Psoas muscle (tissue), 8 donors: ENCODE measurements around the gene VMP1. TPM values are rescaled to one million over a fixed set of nuclear protein-coding genes. Genes with fewer than 3 reads are reported as not detected.
"Not testable (repeated sequence)": the region's sequence is repeated elsewhere in the genome, so short reads cannot be mapped to it uniquely, and the experiment has no call there.

Source experiments
- ATAC-seq, 4 donors: fragments of 200-7000 bp; cut with Tn5 transposase; one replicate each; pipeline ENCODE4 v1.9.1; 2020; ENCODE audit warnings: moderate library complexity in 3 of 4, mild to moderate bottlenecking in 2 of 4
- DNase-seq, 2 donors: peaks; one replicate each; pipeline ENCODE4 v3.0.0-alpha.2; 2020
- H3K27ac ChIP-seq: fragments of 200-600 bp; one replicate; pipeline ENCODE4 v1.8.0; 2022
- H3K27me3 ChIP-seq, 3 donors: fragments of 200-600 bp in 1 of 3; one replicate each; pipeline versions ENCODE4 v1.6.1 to v1.8.0; 2013 to 2022; ENCODE audit warnings: low read length in 2 of 3, mild to moderate bottlenecking in 2 of 3, moderate library complexity in 1 of 3; ENCODE audit not compliant: insufficient read depth in 3 of 3
- H3K36me3 ChIP-seq, 2 donors: fragments of 200-600 bp in 1 of 2; one replicate each; pipeline versions ENCODE4 v1.6.1 to v1.8.0; 2013 to 2022; ENCODE audit warnings: low read depth in 1 of 2, mild to moderate bottlenecking in 1 of 2, moderate library complexity in 1 of 2; ENCODE audit not compliant: insufficient read depth in 1 of 2
- H3K4me1 ChIP-seq: fragments of 200-600 bp; one replicate; pipeline ENCODE4 v1.8.0; 2022
- H3K4me3 ChIP-seq: fragments of 200-600 bp; one replicate; pipeline ENCODE4 v1.8.0; 2022; ENCODE audit warnings: mild to moderate bottlenecking
- H3K9me3 ChIP-seq: fragments of 200-600 bp; one replicate; pipeline ENCODE4 v1.8.0; 2022
- CTCF ChIP-seq: fragments of 200-600 bp; IDR thresholded peaks from one replicate; pipeline ENCODE4 v1.8.0; 2022; ENCODE audit warnings: antibody characterized with exemption
- WGBS, 3 donors: extraction: QIAGEN DNeasy Blood & Tissue Kit; methylation state at CpG; one replicate each; pipeline versions ENCODE4 v1.1.6 to v1.1.7; 2013; 5-methylcytosine and 5-hydroxymethylcytosine counted together
- intact Hi-C, 2 donors: fragments of 100-400 bp; cut with DNase I; formaldehyde crosslinking; loops; one replicate each; pipeline versions ENCODE4 v1.11.0 to v1.14.2; 2022
- polyA plus RNA-seq, 3 donors: library from polyadenylated mRNA; stranded (reverse); fragments of 200-250 nt; gene quantifications; one replicate each; pipeline ENCODE4 v1.2.3, GENCODE V29; 2013
- total RNA-seq, 4 donors: library from RNA; stranded (reverse); fragmentation: NEBNext Ultra II Directional in 2 of 4; extraction: Animal tissue kit (Norgen Biotek cat#: 25700) in 2 of 4; gene quantifications; one replicate each; pipeline versions ENCODE4 v1.2.1 to v1.2.4, GENCODE V29; 2021 to 2023
- donor health status: healthy with polysubstance abuse.
- donor health status: DM: no; HTN: no; CAD: no; lungs with moderate emphysema.
- donor health status: Bipolar disorder and iron deficiency.
- donor health status: healthy.
- donor health status: DM: yes; HTN: yes; CAD: no.
- donor health status: DM: no; HTN: no; CAD: no.
- donor health status: DM: no; HTN: no; CAD: no.
- donor health status: DM: yes; HTN: yes; CAD: no.

The VMP1 gene
- total and polyA plus RNA-seq, 7 donors: 31.3 to 115 (median 60.5) TPM

DNA sequence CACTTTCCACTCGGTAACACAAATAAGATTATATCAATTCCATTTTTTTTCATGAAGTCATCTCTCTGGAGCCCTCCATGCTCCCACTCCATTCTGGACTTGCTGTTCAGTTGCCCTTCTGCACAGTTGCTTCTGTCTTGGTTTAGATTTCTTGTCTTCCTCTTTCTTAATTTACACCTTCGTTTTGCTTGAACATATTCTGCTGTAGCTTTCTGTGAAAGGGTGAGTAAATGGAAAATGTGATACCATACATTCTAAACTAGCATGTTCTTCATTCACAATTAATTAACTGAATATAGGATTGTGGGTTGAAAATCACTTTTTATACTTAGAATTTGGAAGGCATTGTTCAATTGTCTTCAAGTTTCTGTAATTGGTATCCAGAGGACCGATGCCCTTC is 69.6 kb downstream of the VMP1 start:
- intact Hi-C loops: no loop called here
- WGBS, 3 donors: 81 to 97% (median 95%) methylated on average over 3 of the region's 3 CpGs
- H3K36me3 ChIP-seq: peaks cover 2 to 56% of the 10 kb centered on the region in 2 donors
- no peak for TF ChIP-seq CTCF
- H3K4me3 ChIP-seq: no peak overlapping the region
- DNase-seq: no peak
- H3K4me1 ChIP-seq: no peaks in the 10 kb centered on the region
- H3K27ac ChIP-seq: no peak overlapping the region
- no peaks in the 10 kb centered on the region for H3K27me3 ChIP-seq
- no peaks in the 10 kb centered on the region for H3K9me3 ChIP-seq
- ATAC-seq: no peak

- H3K4me3 ChIP-seq: no peak overlapping the region
- peaks cover 0 to 51% of the 10 kb centered on the region in 2 donors for H3K36me3 ChIP-seq
- DNase-seq (no peak), ATAC-seq (peak in 1 of 4 donors; percentile 10)
- H3K27ac ChIP-seq: no peak overlapping the region
- peaks cover 8% of the 10 kb centered on the region for H3K4me1 ChIP-seq
- intact Hi-C loops: loop anchor here in 1 of 2 donors (1.0 kb wide), 1 partner anchor 10 kb away; no protein-coding TSS in a partner anchor
- H3K27me3 ChIP-seq: no peaks in the 10 kb centered on the region
- TF ChIP-seq CTCF: no peak
- 80 to 92% (median 86%) methylated on average over 4 of the region's 4 CpGs for WGBS, 3 donors
- no peaks in the 10 kb centered on the region for H3K9me3 ChIP-seq
These were observed 71.5 kb downstream of the VMP1 start for GRCh38 chr17:59778996-59779395.

GRCh38 chr17:59779521-59779920 is 72.1 kb downstream of the VMP1 start:
- peaks cover 13% of the 10 kb centered on the region for H3K4me1 ChIP-seq
- H3K27me3 ChIP-seq: no peaks in the 10 kb centered on the region
- H3K9me3 ChIP-seq: no peaks in the 10 kb centered on the region
- no peak overlapping the region for H3K27ac ChIP-seq
- no peak for ATAC-seq
- 84 to 92% (median 90%) methylated on average over 1 of the region's 1 CpG for WGBS, 3 donors
- DNase-seq: no peak
- peaks cover 0 to 45% of the 10 kb centered on the region in 2 donors for H3K36me3 ChIP-seq
- H3K4me3 ChIP-seq: no peak overlapping the region
- no peak for TF ChIP-seq CTCF
- intact Hi-C loops: loop anchor here in 1 of 2 donors (1.0 kb wide), 1 partner anchor 10 kb away; no protein-coding TSS in a partner anchor

- H3K27ac ChIP-seq, H3K27me3 ChIP-seq, intact Hi-C loops, H3K4me3 ChIP-seq, H3K9me3 ChIP-seq, ATAC-seq, DNase-seq: not testable (repeated sequence)
- H3K4me1 ChIP-seq: peaks cover 23% of the 10 kb centered on the region
- peaks cover 0 to 35% of the 10 kb centered on the region in 2 donors for H3K36me3 ChIP-seq
- WGBS, 3 donors: 96 to 99% (median 97%) methylated on average over 6 of the region's 6 CpGs
These were observed 73.1 kb downstream of the VMP1 start for GRCh38 chr17:59780548-59780947.

GRCh38 chr17:59783221-59784047 is 76.0 kb downstream of the VMP1 start:
- ATAC-seq: no peak
- no peak for TF ChIP-seq CTCF
- H3K4me3 ChIP-seq: no peak overlapping the region
- peaks cover 44% of the 10 kb centered on the region for H3K4me1 ChIP-seq
- H3K27me3 ChIP-seq: no peaks in the 10 kb centered on the region
- H3K27ac ChIP-seq: peak overlapping the region; percentile 43
- no peaks in the 10 kb centered on the region for H3K9me3 ChIP-seq
- H3K36me3 ChIP-seq: peaks cover 0 to 7% of the 10 kb centered on the region in 2 donors
- no peak for DNase-seq
- 72 to 76% (median 75%) methylated on average over 5 of the region's 5 CpGs for WGBS, 3 donors
- intact Hi-C loops: loop anchor here in 1 of 2 donors (2.0 kb wide), 1 partner anchor 63 kb away; no protein-coding TSS in a partner anchor
